Progenitor cell of endocrine pancreas (in vitro differentiated cells): ENCODE results near the gene ARF5. TPM values are rescaled to one million over a fixed set of nuclear protein-coding genes. Genes with fewer than 3 reads are reported as not detected.

Experiments
- DNase-seq: peaks from one replicate; pipeline ENCODE4 v3.0.0; 2021; ENCODE audit warnings: low spot score; ENCODE audit not compliant: unreplicated experiment
- H3K27ac Mint-ChIP-seq: 2 replicates; pipeline ENCODE4 v1.8.0; 2021; ENCODE audit warnings: mild to moderate bottlenecking, moderate library complexity, mixed read lengths
- H3K27me3 Mint-ChIP-seq: 2 replicates; pipeline ENCODE4 v1.8.0; 2021; ENCODE audit warnings: mixed read lengths
- H3K36me3 Mint-ChIP-seq: 2 replicates; pipeline ENCODE4 v1.8.0; 2022; ENCODE audit warnings: mixed read lengths; ENCODE audit not compliant: insufficient read depth
- H3K4me1 Mint-ChIP-seq: 2 replicates; pipeline ENCODE4 v1.8.0; 2021; ENCODE audit warnings: low read depth, mixed read lengths
- H3K4me3 Mint-ChIP-seq: 2 replicates; pipeline ENCODE4 v1.8.0; 2021; ENCODE audit warnings: low read depth, mild to moderate bottlenecking, moderate library complexity, mixed read lengths
- H3K9me3 Mint-ChIP-seq: 2 replicates; pipeline ENCODE4 v1.8.0; 2021; ENCODE audit warnings: low read depth, mixed read lengths
- total RNA-seq: library from RNA; stranded (reverse); gene quantifications from 2 replicates; pipeline ENCODE4 v1.2.1, GENCODE V29; 2021
- TF ChIP-seq, protein P1 (sequence below): fragments of 200-600 bp; sonication (generic); IDR thresholded peaks from one replicate; pipeline ENCODE4 v1.5.0; 2021; ENCODE audit warnings: antibody characterized with exemption, mild to moderate bottlenecking; ENCODE audit not compliant: unreplicated experiment

Gene ARF5
- total RNA-seq, 1 donor from 2014 or later, result 240 TPM

- no peaks in the 10 kb centered on the region for H3K9me3 Mint-ChIP-seq
- peaks cover 18% of the 10 kb centered on the region for H3K36me3 Mint-ChIP-seq
- H3K4me1 Mint-ChIP-seq, result peaks cover 17% of the 10 kb centered on the region
- peak overlapping the region; percentile 92 for H3K4me3 Mint-ChIP-seq
- H3K27me3 Mint-ChIP-seq, result no peaks in the 10 kb centered on the region
- peak overlapping the region; percentile 99 for H3K27ac Mint-ChIP-seq
- TF ChIP-seq, protein P1, sequence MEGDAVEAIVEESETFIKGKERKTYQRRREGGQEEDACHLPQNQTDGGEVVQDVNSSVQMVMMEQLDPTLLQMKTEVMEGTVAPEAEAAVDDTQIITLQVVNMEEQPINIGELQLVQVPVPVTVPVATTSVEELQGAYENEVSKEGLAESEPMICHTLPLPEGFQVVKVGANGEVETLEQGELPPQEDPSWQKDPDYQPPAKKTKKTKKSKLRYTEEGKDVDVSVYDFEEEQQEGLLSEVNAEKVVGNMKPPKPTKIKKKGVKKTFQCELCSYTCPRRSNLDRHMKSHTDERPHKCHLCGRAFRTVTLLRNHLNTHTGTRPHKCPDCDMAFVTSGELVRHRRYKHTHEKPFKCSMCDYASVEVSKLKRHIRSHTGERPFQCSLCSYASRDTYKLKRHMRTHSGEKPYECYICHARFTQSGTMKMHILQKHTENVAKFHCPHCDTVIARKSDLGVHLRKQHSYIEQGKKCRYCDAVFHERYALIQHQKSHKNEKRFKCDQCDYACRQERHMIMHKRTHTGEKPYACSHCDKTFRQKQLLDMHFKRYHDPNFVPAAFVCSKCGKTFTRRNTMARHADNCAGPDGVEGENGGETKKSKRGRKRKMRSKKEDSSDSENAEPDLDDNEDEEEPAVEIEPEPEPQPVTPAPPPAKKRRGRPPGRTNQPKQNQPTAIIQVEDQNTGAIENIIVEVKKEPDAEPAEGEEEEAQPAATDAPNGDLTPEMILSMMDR, result peak; percentile 63
- DNase-seq, result peak; percentile 52
Measured at GRCh38 chr7:127588697-127589482, 679 bp downstream of the ARF5 start.

DNA sequence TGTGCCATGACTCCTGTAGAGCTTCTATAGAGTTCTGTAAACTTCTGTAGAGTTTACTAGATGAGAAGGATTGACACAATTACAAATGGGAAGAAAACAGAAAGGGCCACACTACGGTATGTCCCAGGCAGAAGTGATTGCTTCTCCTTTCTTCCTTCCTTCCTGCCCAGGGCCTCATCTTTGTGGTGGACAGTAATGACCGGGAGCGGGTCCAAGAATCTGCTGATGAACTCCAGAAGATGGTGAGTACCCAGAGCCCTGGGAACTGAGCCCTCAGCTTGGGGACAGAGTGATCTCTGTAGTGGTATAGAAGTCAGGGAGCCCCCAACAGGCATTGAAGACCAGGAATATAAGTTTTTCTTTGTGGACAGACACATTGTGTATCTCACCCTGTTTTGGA, 1.7 kb downstream of the ARF5 start:
- Mint-ChIP-seq H3K27me3 (no peaks in the 10 kb centered on the region), H3K36me3 (peaks cover 18% of the 10 kb centered on the region), H3K4me3 (peak overlapping the region; percentile 92), H3K27ac (no peak overlapping the region), H3K9me3 (no peaks in the 10 kb centered on the region), H3K4me1 (peaks cover 7% of the 10 kb centered on the region)
- TF ChIP-seq, protein P1, result no peak
- DNase-seq, result no peak

- Mint-ChIP-seq H3K36me3 (peaks cover 18% of the 10 kb centered on the region), H3K4me1 (peaks cover 6% of the 10 kb centered on the region), H3K9me3 (no peaks in the 10 kb centered on the region), H3K27me3 (no peaks in the 10 kb centered on the region), H3K27ac (peak overlapping the region; percentile 13), H3K4me3 (no peak overlapping the region)
- no peak for DNase-seq
- TF ChIP-seq, protein P1, result no peak
Measured at GRCh38 chr7:127591189-127591588, 3.0 kb downstream of the ARF5 start.

DNA sequence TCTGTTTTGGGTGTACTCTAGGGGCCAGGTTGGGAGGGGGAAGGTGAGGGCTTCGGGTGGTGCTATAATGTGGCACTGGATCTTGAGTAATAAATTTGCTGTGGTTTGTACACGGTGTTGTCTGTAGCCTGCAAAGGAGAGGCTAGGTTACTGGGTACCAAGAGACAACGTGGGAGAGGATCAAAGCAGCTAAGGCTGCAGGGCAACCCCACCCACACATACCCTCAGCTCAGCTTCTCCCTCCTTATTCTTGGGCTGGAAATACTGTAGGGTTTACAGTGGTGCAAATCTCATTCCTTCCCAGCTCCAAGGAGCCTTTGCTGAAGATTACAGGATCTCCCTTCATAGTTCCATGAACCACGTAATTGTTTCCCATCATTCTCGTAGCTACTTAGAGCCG, 3.4 kb downstream of the ARF5 start:
- Mint-ChIP-seq H3K4me3 (no peak overlapping the region), H3K4me1 (peaks cover 6% of the 10 kb centered on the region), H3K27me3 (no peaks in the 10 kb centered on the region), H3K9me3 (no peaks in the 10 kb centered on the region), H3K27ac (peak overlapping the region; percentile 13), H3K36me3 (peaks cover 18% of the 10 kb centered on the region)
- TF ChIP-seq, protein P1, result no peak
- no peak for DNase-seq

- H3K4me3 Mint-ChIP-seq, result no peak overlapping the region
- H3K27ac Mint-ChIP-seq, result no peak overlapping the region
- H3K4me1 Mint-ChIP-seq, result peaks cover 6% of the 10 kb centered on the region
- H3K27me3 Mint-ChIP-seq, result peaks cover 2% of the 10 kb centered on the region
- no peak for DNase-seq
- no peaks in the 10 kb centered on the region for H3K9me3 Mint-ChIP-seq
- TF ChIP-seq, protein P1, result no peak
- peaks cover 16% of the 10 kb centered on the region for H3K36me3 Mint-ChIP-seq
Measured at GRCh38 chr7:127592550-127592949, 4.3 kb downstream of the ARF5 start.
